Measurements from ENCODE around the gene GSTT2B.

GRCh38 chr22:23912293-23912903, 48.6 kb downstream of the GSTT2B start:
- TF ChIP-seq CTCF (IDR thresholded peaks at IDR 0.05) (no peak), POLR2A (IDR thresholded peaks at IDR 0.05) (no peak)
